ENCODE results near the gene MLYCD. TPM values are rescaled to one million over a fixed set of nuclear protein-coding genes. Genes with fewer than 3 reads are reported as not detected.

MLYCD gene
- total RNA-seq, 1 donor from 2014 or later, result 7.4 TPM

DNA sequence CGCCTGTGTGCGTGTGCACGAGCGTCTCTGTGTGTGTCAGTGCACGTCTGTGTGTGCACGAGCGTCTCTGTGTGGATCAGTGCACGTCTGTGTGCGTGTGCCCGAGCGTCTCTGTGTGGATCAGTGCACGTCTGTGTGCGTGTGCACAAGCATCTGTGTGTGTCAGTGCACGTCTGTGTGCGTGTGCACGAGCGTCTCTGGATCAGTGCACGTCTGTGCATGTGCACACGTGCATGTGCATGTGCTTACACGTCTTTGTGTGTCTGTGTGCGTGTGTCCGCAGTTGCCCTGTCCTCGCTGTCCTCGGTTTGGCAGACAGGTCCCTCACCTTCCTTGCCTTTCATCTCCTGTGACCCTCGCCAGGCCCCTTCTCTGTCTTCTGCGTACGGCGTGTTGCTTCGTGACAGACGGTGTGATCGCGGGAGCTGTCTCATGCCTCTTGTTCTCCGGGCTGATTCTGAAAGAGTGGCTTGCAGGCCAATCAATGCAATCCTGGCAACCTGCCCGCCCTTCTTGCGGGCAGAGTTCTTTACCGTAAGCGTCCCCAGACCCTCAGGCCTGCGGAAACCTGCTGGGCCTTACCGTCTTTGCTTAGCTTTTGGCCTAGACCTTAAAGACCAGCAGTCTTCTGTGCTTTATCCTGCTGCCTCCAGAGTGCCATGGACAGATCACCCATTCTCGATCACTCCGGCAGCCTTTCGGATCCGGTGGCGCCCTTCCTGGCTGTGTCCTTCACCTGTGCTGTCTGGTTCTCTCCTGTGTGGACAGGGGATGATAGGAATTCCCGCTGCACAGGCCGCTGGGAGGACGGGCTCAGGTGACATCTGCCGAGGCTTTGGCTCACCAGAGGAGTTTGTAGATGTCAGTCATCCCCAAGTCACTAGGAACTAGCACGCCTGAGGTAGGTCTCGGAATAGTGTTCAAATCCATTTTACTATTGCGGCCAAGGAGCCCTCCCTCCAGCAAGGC, 18.5 kb downstream of the MLYCD start:
- Mint-ChIP-seq H3K27ac (no peak overlapping the region), H3K27me3 (ENCODE audit: low read depth) (no peaks in the 10 kb centered on the region), H3K36me3 (peaks cover 59% of the 10 kb centered on the region), H3K9me3 (peaks cover 7% of the 10 kb centered on the region), H3K4me3 (no peak overlapping the region), H3K4me1 (no peaks in the 10 kb centered on the region)
- TF ChIP-seq, protein P1, sequence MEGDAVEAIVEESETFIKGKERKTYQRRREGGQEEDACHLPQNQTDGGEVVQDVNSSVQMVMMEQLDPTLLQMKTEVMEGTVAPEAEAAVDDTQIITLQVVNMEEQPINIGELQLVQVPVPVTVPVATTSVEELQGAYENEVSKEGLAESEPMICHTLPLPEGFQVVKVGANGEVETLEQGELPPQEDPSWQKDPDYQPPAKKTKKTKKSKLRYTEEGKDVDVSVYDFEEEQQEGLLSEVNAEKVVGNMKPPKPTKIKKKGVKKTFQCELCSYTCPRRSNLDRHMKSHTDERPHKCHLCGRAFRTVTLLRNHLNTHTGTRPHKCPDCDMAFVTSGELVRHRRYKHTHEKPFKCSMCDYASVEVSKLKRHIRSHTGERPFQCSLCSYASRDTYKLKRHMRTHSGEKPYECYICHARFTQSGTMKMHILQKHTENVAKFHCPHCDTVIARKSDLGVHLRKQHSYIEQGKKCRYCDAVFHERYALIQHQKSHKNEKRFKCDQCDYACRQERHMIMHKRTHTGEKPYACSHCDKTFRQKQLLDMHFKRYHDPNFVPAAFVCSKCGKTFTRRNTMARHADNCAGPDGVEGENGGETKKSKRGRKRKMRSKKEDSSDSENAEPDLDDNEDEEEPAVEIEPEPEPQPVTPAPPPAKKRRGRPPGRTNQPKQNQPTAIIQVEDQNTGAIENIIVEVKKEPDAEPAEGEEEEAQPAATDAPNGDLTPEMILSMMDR (IDR thresholded peaks at IDR 0.05; ENCODE audit: unreplicated experiment), result no peak
- DNase-seq (ENCODE audit: low spot score in 2 of 2, unreplicated experiment in 2 of 2), result no peak

DNA sequence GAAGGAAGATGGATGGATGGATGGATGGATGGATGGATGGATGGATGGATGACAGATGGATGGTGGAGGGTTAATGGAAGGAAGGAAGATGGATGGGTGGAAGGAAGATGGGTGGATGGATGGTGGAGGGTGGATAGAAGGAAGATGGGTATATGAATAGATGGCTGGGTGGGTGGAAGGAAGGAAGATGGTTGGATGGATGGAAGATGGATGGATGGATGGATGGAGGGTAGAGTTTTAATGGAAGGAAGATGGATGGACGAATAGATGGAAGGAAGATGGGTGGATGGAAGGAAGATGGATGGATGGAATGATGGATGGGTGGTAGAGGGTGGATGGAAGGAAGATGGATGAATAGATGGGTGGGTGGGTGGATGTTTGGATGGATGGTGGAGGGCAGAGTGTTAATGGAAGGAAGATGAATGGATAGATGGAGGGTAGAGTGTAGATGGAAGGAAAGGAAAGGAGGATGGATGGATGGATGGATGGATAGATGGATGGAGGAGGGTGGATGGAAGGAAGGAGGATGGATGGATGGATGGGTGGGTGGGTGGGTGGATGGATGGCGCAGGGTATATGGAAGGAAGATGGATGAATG, 22.1 kb downstream of the MLYCD start:
- TF ChIP-seq, protein P1 (IDR thresholded peaks at IDR 0.05; ENCODE audit: unreplicated experiment), result no peak
- Mint-ChIP-seq H3K4me3 (no peak overlapping the region), H3K27me3 (ENCODE audit: low read depth) (no peaks in the 10 kb centered on the region), H3K9me3 (peaks cover 5% of the 10 kb centered on the region), H3K36me3 (peaks cover 43% of the 10 kb centered on the region), H3K4me1 (no peaks in the 10 kb centered on the region), H3K27ac (no peak overlapping the region)
- DNase-seq (ENCODE audit: low spot score in 2 of 2, unreplicated experiment in 2 of 2), result no peak

DNA sequence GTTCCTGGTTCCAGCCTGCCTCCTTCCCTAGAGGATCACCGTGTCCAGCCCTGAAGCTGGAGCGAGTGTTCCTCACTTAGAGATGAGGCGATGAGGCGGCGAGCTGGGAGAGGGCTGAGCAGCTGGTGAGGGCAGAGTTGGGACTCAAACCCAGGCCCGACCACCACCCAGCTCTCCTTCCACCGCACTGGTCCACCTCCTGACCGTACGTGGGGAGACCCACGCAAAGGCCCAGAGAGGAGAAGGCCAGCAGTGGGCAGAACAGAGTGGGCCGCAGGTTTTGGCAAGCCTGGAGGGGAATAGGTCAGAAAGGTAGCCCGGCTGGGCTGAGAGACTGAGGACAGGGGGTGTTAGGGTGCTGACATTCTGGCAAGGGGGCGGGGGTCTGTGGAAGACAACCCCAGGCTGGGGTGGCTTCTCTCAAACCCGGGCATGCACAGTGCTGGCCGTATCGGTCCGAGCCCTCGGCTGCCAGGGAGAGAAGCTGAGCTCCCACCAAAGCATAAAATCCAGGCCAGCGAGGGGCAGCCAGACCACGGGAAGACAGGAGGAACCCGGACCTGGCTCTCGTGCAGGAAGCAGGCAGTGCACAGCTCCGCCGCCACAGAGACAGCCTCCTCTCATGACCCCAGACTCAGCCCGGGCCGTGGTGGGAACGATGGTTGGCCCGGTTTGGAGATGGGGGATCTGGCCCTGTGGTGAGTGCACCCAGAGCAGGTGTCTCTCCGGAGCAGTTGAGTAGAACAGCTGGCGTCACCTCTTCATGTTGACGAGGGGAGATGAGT, 24.9 kb downstream of the MLYCD start:
- no peak for DNase-seq (ENCODE audit: low spot score in 2 of 2, unreplicated experiment in 2 of 2)
- TF ChIP-seq, protein P1 (IDR thresholded peaks at IDR 0.05; ENCODE audit: unreplicated experiment), result no peak
- Mint-ChIP-seq H3K4me1 (peaks cover 8% of the 10 kb centered on the region), H3K27me3 (ENCODE audit: low read depth) (peaks cover 2% of the 10 kb centered on the region), H3K4me3 (no peak overlapping the region), H3K27ac (no peak overlapping the region), H3K9me3 (no peaks in the 10 kb centered on the region), H3K36me3 (peaks cover 16% of the 10 kb centered on the region)

DNA sequence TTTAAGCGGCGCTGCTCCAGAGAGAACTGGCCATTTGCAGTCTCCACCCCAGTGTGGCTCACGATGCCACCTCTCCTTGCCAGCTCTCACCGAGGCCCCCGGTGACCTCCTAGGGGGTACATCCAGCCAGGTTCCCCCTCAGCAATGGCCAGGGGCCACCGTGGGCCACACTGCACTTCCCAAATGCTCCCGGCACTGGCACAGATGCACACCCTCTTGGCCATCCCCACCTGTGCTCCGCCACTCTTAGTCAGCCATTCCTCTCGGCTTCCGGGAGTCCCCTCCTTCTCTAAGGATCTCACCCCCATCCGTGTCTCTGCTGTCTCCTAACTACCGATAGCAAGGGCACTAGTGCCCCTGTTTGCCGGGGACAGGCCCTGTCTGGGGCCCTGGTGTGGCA, 25.8 kb downstream of the MLYCD start:
- no peak overlapping the region for H3K4me3 Mint-ChIP-seq
- H3K9me3 Mint-ChIP-seq, result no peaks in the 10 kb centered on the region
- TF ChIP-seq, protein P1 (IDR thresholded peaks at IDR 0.05; ENCODE audit: unreplicated experiment), result no peak
- no peak overlapping the region for H3K27ac Mint-ChIP-seq
- DNase-seq (ENCODE audit: low spot score in 2 of 2, unreplicated experiment in 2 of 2), result no peak
- peaks cover 2% of the 10 kb centered on the region for H3K27me3 Mint-ChIP-seq (ENCODE audit: low read depth)
- peaks cover 8% of the 10 kb centered on the region for H3K4me1 Mint-ChIP-seq
- H3K36me3 Mint-ChIP-seq, result peaks cover 7% of the 10 kb centered on the region

DNA sequence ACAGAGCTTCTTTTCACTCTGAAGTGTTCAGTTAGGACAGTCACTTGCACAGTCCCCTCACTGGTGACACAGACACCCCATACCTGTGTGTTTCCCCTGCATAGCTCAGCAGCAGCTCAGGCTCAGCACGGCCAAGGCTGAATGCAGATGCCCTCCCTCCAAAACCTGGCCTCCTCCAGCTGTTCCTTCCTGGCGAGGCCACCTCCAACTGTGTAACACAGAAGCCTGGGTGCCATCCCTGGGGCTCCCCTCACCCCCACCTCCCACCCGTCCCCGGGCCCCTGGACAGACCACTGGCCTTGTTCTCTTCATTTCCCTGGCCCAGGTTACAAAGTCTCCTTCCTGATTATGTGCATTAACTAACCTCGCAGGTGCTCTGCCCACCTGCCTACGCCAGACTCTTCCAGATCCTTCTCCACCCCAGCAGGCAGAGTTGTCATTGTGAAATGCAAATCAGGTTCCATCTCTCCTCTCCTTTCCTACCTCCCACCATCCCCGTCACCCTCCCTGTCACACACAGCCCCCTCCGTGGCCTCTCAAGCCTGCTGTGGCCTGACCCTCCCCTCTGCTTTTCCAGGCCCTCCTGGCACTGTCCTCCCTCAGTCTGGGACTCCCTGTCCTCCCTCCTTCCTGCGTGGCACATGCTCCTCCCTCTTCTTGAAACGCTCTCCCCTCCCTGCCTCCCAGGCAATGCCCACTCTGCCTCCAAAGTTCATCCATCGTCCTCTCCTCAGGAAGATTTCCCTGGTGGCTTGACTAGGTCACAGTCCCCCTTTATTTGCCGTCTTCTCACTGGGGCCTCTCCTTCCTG, 26.4 kb downstream of the MLYCD start:
- peaks cover 8% of the 10 kb centered on the region for H3K4me1 Mint-ChIP-seq
- H3K36me3 Mint-ChIP-seq, result peaks cover 4% of the 10 kb centered on the region
- no peak for DNase-seq (ENCODE audit: low spot score in 2 of 2, unreplicated experiment in 2 of 2)
- no peak overlapping the region for H3K4me3 Mint-ChIP-seq
- H3K27me3 Mint-ChIP-seq (ENCODE audit: low read depth), result peaks cover 2% of the 10 kb centered on the region
- TF ChIP-seq, protein P1 (IDR thresholded peaks at IDR 0.05; ENCODE audit: unreplicated experiment), result no peak
- no peak overlapping the region for H3K27ac Mint-ChIP-seq
- H3K9me3 Mint-ChIP-seq, result no peaks in the 10 kb centered on the region

Measured in mesothelial cell of epicardium (in vitro differentiated cells).